ENCODE results near the gene ZNF718. TPM values are rescaled to one million over a fixed set of nuclear protein-coding genes. Genes with fewer than 3 reads are reported as not detected.
"Not testable (repeated sequence)": the region's sequence is repeated elsewhere in the genome, so short reads cannot be mapped to it uniquely, and the experiment has no call there.

The ZNF718 gene
- total RNA-seq, 4 donors from 2014 or later: 4.6 to 16.2 (median 5.7) TPM

GRCh38 chr4:147233-147632 is 22.9 kb downstream of the ZNF718 start:
- no peak overlapping the region for H3K27ac ChIP-seq (replicated peaks in 1 of 4)
- no peaks in the 10 kb centered on the region for H3K27me3 ChIP-seq
- no peaks in the 10 kb centered on the region for H3K4me1 ChIP-seq
- TF ChIP-seq EP300 (IDR thresholded peaks at IDR 0.05) (no peak), POLR2A (IDR thresholded peaks at IDR 0.05; ENCODE audit: low read depth) (no peak), POLR2AphosphoS5 (IDR thresholded peaks at IDR 0.05) (no peak)
- TF ChIP-seq, protein P1, sequence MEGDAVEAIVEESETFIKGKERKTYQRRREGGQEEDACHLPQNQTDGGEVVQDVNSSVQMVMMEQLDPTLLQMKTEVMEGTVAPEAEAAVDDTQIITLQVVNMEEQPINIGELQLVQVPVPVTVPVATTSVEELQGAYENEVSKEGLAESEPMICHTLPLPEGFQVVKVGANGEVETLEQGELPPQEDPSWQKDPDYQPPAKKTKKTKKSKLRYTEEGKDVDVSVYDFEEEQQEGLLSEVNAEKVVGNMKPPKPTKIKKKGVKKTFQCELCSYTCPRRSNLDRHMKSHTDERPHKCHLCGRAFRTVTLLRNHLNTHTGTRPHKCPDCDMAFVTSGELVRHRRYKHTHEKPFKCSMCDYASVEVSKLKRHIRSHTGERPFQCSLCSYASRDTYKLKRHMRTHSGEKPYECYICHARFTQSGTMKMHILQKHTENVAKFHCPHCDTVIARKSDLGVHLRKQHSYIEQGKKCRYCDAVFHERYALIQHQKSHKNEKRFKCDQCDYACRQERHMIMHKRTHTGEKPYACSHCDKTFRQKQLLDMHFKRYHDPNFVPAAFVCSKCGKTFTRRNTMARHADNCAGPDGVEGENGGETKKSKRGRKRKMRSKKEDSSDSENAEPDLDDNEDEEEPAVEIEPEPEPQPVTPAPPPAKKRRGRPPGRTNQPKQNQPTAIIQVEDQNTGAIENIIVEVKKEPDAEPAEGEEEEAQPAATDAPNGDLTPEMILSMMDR (IDR thresholded peaks at IDR 0.05): no peak
- H3K36me3 ChIP-seq: peaks cover 19 to 53% (median 26%) of the 10 kb centered on the region in 4 donors
- intact Hi-C loops (cut with DNase I): no loop called here
- no peak overlapping the region for H3K4me3 ChIP-seq
- no peak for DNase-seq (ENCODE audit: extremely low spot score)
- H3K9me3 ChIP-seq: peaks cover 0 to 88% (median 68%) of the 10 kb centered on the region in 4 donors
- WGBS: 97% methylated on average over 4 of the region's 4 CpGs

DNA sequence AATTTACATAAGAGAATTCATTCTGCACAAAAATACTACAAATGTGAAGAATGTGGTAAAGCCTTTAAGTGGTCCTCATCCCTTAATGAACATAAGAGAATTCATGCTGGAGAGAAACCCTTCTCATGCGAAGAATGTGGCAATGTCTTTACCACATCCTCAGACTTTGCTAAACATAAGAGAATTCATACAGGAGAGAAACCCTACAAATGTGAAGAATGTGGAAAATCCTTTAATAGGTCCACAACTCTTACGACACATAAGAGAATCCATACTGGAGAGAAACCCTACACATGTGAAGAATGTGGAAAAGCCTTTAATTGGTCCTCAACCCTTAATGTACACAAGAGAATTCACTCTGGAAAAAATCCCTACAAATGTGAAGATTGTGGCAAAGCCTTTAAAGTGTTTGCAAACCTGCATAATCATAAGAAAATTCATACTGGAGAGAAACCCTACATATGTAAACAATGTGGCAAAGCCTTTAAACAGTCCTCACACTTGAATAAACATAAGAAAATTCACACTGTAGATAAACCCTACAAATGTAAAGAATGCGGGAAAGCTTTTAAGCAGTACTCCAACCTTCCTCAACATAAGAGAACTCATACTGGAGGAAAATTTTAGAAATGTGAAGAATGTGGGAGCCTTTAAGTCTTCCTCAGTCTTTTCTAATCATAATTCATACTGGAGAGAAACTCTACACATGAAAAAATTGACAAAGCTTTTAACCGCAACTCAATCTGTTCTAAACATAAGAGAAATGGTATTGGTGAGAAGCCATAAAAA is 37.4 kb downstream of the ZNF718 start:
- H3K36me3 ChIP-seq: peaks cover 9 to 35% (median 23%) of the 10 kb centered on the region in 4 donors
- no peak for DNase-seq (ENCODE audit: extremely low spot score)
- H3K9me3 ChIP-seq: peaks cover 31 to 100% (median 95%) of the 10 kb centered on the region in 4 donors
- no peaks in the 10 kb centered on the region for H3K4me1 ChIP-seq
- TF ChIP-seq POLR2A (IDR thresholded peaks at IDR 0.05; ENCODE audit: low read depth): no peak
- no peak for TF ChIP-seq EP300 (IDR thresholded peaks at IDR 0.05)
- no peak for TF ChIP-seq POLR2AphosphoS5 (IDR thresholded peaks at IDR 0.05)
- TF ChIP-seq, protein P1 (IDR thresholded peaks at IDR 0.05): no peak
- intact Hi-C loops (cut with DNase I): no loop called here
- no peak overlapping the region for H3K27ac ChIP-seq (replicated peaks in 1 of 4)
- no peak overlapping the region for H3K4me3 ChIP-seq
- no peaks in the 10 kb centered on the region for H3K27me3 ChIP-seq
- WGBS: 94% methylated on average over 4 of the region's 4 CpGs

DNA sequence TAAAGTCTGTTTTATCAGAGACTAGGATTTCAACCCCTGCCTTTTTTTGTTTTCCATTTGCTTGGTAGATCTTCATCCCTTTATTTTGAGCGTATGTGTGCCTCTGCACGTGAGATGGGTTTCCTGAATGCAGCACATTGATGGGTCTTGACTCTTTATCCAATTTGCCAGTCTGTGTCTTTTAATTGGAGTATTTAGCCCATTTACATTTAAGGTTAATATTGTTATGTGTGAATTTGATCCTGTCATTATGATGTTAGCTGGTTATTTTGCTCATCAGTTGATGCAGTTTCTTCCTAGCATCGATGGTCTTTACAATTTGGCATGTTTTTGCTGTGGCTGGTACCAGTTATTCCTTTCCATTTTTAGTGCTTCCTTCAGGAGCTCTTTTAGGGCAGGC is 45.3 kb downstream of the ZNF718 start:
- H3K4me1 ChIP-seq; DNase-seq (ENCODE audit: extremely low spot score); H3K4me3 ChIP-seq; intact Hi-C loops (cut with DNase I); H3K27ac ChIP-seq (replicated peaks in 1 of 4); H3K27me3 ChIP-seq: not testable (repeated sequence)
- Histone ChIP-seq H3K9me3 (peaks cover 7 to 94% (median 91%) of the 10 kb centered on the region in 4 donors), H3K36me3 (peaks cover 0 to 12% (median 6%) of the 10 kb centered on the region in 4 donors)
- 96% methylated on average over 3 of the region's 3 CpGs for whole genome bisulfite sequencing

DNA sequence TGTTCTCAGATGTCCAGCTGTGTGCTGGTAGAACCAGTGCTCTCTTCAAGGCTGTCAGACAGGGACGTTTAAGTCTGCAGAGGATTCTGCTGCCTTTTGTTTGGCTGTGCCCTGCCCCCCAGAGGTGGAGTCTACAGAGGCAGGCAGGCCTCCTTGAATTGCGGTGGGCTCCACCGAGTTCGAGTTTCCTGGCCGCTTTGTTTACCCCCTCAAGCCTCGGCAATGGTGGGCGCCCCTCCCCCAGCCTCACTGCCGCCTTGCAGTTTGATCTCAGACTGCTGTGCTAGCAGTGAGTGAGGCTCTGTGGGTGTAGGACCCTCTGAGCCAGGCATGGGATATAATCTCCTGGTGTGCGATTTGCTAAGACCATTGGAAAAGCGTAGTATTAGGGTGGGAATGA is 47.0 kb downstream of the ZNF718 start:
- H3K9me3 ChIP-seq: peaks cover 7 to 94% (median 91%) of the 10 kb centered on the region in 4 donors

GRCh38 chr4:173666-174314 is 49.5 kb downstream of the ZNF718 start:
- 84% methylated on average over 7 of the region's 7 CpGs for WGBS
- no peak overlapping the region for H3K27ac ChIP-seq (replicated peaks in 1 of 4)
- H3K4me3 ChIP-seq: no peak overlapping the region
- H3K4me1 ChIP-seq: no peaks in the 10 kb centered on the region
- H3K9me3 ChIP-seq: peaks cover 9 to 98% (median 95%) of the 10 kb centered on the region in 4 donors
- TF ChIP-seq, protein P1 (IDR thresholded peaks at IDR 0.05): no peak
- TF ChIP-seq EP300 (IDR thresholded peaks at IDR 0.05) (no peak), POLR2AphosphoS5 (IDR thresholded peaks at IDR 0.05) (no peak), POLR2A (IDR thresholded peaks at IDR 0.05; ENCODE audit: low read depth) (no peak)
- intact Hi-C loops (cut with DNase I): no loop called here
- no peaks in the 10 kb centered on the region for H3K27me3 ChIP-seq
- peaks cover 0 to 12% (median 6%) of the 10 kb centered on the region in 4 donors for H3K36me3 ChIP-seq
- DNase-seq (ENCODE audit: extremely low spot score): no peak

More for the DNA sequence above, 47.0 kb downstream of the ZNF718 start:
- intact Hi-C loops (cut with DNase I); H3K27ac ChIP-seq (replicated peaks in 1 of 4); H3K4me1 ChIP-seq; DNase-seq (ENCODE audit: extremely low spot score); H3K4me3 ChIP-seq; H3K27me3 ChIP-seq: not testable (repeated sequence)
- peaks cover 0 to 12% (median 6%) of the 10 kb centered on the region in 4 donors for H3K36me3 ChIP-seq
- WGBS: 100% methylated on average over 9 of the region's 10 CpGs
